Mesothelial cell of epicardium (in vitro differentiated cells): Measurements from ENCODE around the gene NPR2. TPM values are rescaled to one million over a fixed set of nuclear protein-coding genes. Genes with fewer than 3 reads are reported as not detected.

Experiments
- DNase-seq, 2 experiments: peaks; one replicate each; pipeline ENCODE4 v3.0.0; 2021; ENCODE audit warnings: low spot score in 2 of 2; ENCODE audit not compliant: unreplicated experiment in 2 of 2
- H3K27ac Mint-ChIP-seq: 2 replicates; pipeline ENCODE4 v1.8.0; 2021; ENCODE audit warnings: mixed read lengths
- H3K27me3 Mint-ChIP-seq: 2 replicates; pipeline ENCODE4 v1.8.0; 2021; ENCODE audit warnings: low read depth, mixed read lengths
- H3K36me3 Mint-ChIP-seq: 2 replicates; pipeline ENCODE4 v1.8.0; 2021; ENCODE audit warnings: mixed read lengths
- H3K4me1 Mint-ChIP-seq: 2 replicates; pipeline ENCODE4 v1.8.0; 2021; ENCODE audit warnings: mixed read lengths
- H3K4me3 Mint-ChIP-seq: 2 replicates; pipeline ENCODE4 v1.8.0; 2021; ENCODE audit warnings: mild to moderate bottlenecking, moderate library complexity, mixed read lengths
- H3K9me3 Mint-ChIP-seq: 2 replicates; pipeline ENCODE4 v1.8.0; 2021; ENCODE audit warnings: mixed read lengths
- total RNA-seq: library from RNA; stranded (reverse); gene quantifications from 3 replicates; pipeline ENCODE4 v1.2.1, GENCODE V29; 2021
- TF ChIP-seq, protein P1 (sequence below): fragments of 200-600 bp; sonication (generic); IDR thresholded peaks from one replicate; pipeline ENCODE4 v1.5.0; 2021; ENCODE audit warnings: antibody characterized with exemption; ENCODE audit not compliant: unreplicated experiment

NPR2 gene
- total RNA-seq, 1 donor from 2014 or later: 30.6 TPM

- Mint-ChIP-seq H3K27me3 (no peaks in the 10 kb centered on the region), H3K4me1 (peaks cover 16% of the 10 kb centered on the region), H3K27ac (no peak overlapping the region), H3K4me3 (no peak overlapping the region), H3K9me3 (no peaks in the 10 kb centered on the region), H3K36me3 (no peaks in the 10 kb centered on the region)
- TF ChIP-seq, protein P1, sequence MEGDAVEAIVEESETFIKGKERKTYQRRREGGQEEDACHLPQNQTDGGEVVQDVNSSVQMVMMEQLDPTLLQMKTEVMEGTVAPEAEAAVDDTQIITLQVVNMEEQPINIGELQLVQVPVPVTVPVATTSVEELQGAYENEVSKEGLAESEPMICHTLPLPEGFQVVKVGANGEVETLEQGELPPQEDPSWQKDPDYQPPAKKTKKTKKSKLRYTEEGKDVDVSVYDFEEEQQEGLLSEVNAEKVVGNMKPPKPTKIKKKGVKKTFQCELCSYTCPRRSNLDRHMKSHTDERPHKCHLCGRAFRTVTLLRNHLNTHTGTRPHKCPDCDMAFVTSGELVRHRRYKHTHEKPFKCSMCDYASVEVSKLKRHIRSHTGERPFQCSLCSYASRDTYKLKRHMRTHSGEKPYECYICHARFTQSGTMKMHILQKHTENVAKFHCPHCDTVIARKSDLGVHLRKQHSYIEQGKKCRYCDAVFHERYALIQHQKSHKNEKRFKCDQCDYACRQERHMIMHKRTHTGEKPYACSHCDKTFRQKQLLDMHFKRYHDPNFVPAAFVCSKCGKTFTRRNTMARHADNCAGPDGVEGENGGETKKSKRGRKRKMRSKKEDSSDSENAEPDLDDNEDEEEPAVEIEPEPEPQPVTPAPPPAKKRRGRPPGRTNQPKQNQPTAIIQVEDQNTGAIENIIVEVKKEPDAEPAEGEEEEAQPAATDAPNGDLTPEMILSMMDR: no peak
- DNase-seq: no peak
These were observed 26.9 kb downstream of the NPR2 start for GRCh38 chr9:35818341-35818740.

- no peaks in the 10 kb centered on the region for H3K27me3 Mint-ChIP-seq
- DNase-seq: no peak
- H3K4me3 Mint-ChIP-seq: no peak overlapping the region
- no peak overlapping the region for H3K27ac Mint-ChIP-seq
- H3K36me3 Mint-ChIP-seq: no peaks in the 10 kb centered on the region
- H3K9me3 Mint-ChIP-seq: no peaks in the 10 kb centered on the region
- TF ChIP-seq, protein P1: no peak
- peaks cover 6% of the 10 kb centered on the region for H3K4me1 Mint-ChIP-seq
These were observed 28.7 kb downstream of the NPR2 start for GRCh38 chr9:35820076-35820475.

DNA sequence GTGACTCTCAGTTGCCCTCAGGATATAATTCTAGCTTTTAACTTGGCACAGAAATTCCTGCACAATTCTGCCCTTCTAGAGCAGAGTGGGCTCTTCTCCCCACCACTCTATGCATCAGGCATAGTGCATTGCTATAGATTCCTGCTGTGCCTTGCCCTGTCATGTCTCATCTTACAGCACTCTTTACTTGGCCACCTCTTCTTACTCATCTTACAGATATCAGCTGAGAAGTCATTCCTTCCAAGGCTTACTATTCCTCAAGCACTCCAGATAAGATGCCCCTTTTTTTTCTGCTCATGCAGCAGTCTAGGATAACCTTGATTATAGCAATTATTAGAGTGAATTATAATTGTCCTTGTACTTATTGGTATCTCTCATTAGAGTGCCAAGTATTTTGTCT is 31.5 kb downstream of the NPR2 start:
- no peak overlapping the region for H3K27ac Mint-ChIP-seq
- H3K4me3 Mint-ChIP-seq: no peak overlapping the region
- H3K9me3 Mint-ChIP-seq: no peaks in the 10 kb centered on the region
- H3K4me1 Mint-ChIP-seq: peaks cover 2% of the 10 kb centered on the region
- TF ChIP-seq, protein P1: no peak
- H3K36me3 Mint-ChIP-seq: no peaks in the 10 kb centered on the region
- H3K27me3 Mint-ChIP-seq: no peaks in the 10 kb centered on the region
- DNase-seq: no peak

DNA sequence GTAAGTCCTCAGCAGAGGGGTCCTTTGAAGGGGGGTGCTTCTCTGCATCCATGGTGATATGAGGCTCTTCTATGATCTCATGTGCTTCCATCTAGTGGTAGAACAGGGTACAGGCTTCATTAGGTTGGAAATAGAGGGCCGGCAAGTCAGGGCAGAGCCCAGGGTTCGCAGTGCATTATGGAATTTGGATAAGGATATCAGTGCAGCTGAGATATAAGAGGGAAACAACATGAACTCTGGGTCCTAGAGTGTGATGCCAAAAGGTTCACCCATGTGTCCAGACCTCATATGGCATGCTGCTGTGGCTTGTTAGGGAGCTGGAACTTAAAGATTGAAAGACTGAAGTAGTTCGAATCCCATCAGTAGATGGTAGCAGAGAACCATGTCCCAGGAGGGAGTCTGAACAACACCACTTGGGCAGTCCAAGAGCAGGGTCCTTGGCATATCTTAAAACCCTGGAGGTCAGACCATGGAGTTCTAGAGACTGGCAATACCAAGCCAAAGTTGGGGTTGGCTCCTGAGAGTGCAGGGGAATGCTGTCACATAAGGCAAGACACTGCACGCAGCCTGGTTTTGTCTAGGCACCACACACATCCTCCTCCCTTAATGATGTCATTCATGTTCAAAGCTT is 34.8 kb downstream of the NPR2 start:
- peaks cover 28% of the 10 kb centered on the region for H3K4me1 Mint-ChIP-seq
- H3K27me3 Mint-ChIP-seq: no peaks in the 10 kb centered on the region
- TF ChIP-seq, protein P1: peak; percentile 51
- DNase-seq: no peak
- H3K36me3 Mint-ChIP-seq: no peaks in the 10 kb centered on the region
- no peaks in the 10 kb centered on the region for H3K9me3 Mint-ChIP-seq
- H3K4me3 Mint-ChIP-seq: no peak overlapping the region
- no peak overlapping the region for H3K27ac Mint-ChIP-seq

- H3K27me3 Mint-ChIP-seq: no peaks in the 10 kb centered on the region
- peaks cover 36% of the 10 kb centered on the region for H3K4me1 Mint-ChIP-seq
- no peaks in the 10 kb centered on the region for H3K9me3 Mint-ChIP-seq
- no peak for DNase-seq
- TF ChIP-seq, protein P1: no peak
- H3K4me3 Mint-ChIP-seq: peak overlapping the region; percentile 20
- H3K36me3 Mint-ChIP-seq: no peaks in the 10 kb centered on the region
- no peak overlapping the region for H3K27ac Mint-ChIP-seq
These were observed 36.1 kb downstream of the NPR2 start for GRCh38 chr9:35827486-35827885.

GRCh38 chr9:35828716-35829083 is 37.3 kb downstream of the NPR2 start, which contains the start of gene FAM221B:
Gene FAM221B (minus strand): TSS chr9:35828732. CDS start chr9:35826161, 2,571 bp downstream.
- H3K9me3 Mint-ChIP-seq: no peaks in the 10 kb centered on the region
- TF ChIP-seq, protein P1: no peak
- no peaks in the 10 kb centered on the region for H3K36me3 Mint-ChIP-seq
- H3K27me3 Mint-ChIP-seq: no peaks in the 10 kb centered on the region
- H3K4me1 Mint-ChIP-seq: peaks cover 45% of the 10 kb centered on the region
- peak within 1 kb of the TSS; percentile 90 for H3K4me3 Mint-ChIP-seq
- H3K27ac Mint-ChIP-seq: peak within 1 kb of the TSS; percentile 97
- no peak for DNase-seq
